SH-SY5Y (cell line): ENCODE results near the gene FRA10AC1.

ENCODE experiments used
- GATA2 ChIP-seq: IDR thresholded peaks from 2 replicates; pipeline ENCODE4 v1.6.1; 2011; ENCODE audit warnings: mild to moderate bottlenecking, low read depth, low read length
- GATA3 ChIP-seq: IDR thresholded peaks from 2 replicates; pipeline ENCODE4 v1.6.1; 2011; ENCODE audit warnings: low read depth, mild to moderate bottlenecking, low read length, moderate library complexity

- no peak for TF ChIP-seq GATA3
- no peak for TF ChIP-seq GATA2
Measured at GRCh38 chr10:93678386-93678785, 24.0 kb downstream of the FRA10AC1 start.
